ELF-1 (cell line): Measurements from ENCODE around the gene CA12.
"Not testable (repeated sequence)": the region's sequence is repeated elsewhere in the genome, so short reads cannot be mapped to it uniquely, and the experiment has no call there.

Experiments
- DNase-seq: peaks from one replicate; pipeline ENCODE4 v3.0.0-alpha.2; 2016; ENCODE audit warnings: low read depth, low spot score

CA12 gene

DNA sequence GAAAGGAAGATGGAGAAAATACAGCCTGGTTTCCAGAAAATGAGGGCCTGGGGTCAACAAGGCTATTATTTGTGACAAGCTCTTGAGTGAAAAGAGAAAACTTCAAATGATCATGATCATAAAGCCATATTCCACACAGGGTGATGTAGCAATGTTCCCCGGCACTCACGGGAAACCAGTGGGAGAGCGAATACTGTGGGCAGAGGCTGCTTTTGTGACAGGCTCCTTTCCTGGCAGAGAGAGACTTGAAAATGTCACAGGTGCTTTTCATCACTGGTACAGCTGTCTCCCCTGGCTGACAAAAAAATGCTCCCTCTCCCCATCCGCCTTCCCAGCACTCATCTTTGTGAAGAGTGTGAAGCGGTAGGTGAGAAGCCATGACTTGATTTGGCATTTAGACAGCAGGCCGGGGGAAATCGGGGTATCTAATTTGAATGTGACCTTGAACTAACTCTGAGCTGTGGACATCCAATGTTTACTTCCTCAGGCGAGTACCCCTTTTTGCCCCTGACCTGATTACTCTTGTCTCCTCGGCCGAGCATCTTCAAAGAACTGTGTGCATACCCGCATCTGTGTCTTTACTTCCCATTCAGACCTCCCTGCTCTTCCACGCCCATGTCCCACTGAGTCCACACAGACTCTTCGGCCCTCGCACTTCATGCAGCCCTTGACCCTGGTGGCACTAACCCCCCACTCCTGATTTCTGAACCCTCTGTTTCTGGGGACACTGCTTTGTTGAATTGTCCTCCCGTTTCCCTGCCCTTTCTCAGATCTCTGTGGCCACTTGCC, 23.2 kb downstream of the CA12 start:
- no peak for DNase-seq

DNA sequence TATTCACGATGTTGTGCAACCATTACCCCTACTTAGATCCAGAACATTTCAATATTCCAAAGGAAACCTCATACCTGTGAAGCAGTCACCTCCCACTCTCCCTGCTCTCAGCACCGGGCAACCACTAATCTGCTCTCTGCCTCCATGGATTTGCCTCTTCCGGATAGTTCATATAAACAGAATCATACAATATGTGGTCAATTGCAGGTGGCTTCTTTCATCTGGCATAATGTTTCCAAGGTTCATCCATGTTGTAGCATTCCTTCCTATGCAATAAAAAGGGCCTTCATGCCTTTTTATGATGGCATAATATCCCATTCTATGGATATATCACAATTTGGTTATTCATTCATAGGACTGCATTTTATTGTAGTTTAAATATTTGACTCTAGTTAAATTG, 23.9 kb downstream of the CA12 start:
- DNase-seq, result no peak

DNA sequence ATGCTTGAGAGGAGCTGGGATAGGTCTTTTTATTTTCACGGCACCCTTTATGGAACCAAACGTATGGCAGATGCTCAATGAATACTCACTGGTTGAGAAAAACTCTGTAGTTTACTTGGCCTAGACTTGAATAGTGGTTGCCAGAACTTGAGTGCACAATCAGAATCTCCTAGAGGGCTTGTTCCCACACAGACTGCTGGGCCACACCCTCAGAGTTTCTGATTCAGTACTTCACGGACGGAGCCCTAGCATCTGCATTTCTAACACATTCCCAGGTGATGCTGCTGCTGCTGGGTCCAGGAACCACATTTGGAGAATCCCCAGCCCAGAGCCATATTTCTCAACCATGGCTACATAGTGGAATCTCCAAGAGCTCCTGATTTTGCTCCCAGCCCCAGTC, 24.6 kb downstream of the CA12 start:
- no peak for DNase-seq

DNA sequence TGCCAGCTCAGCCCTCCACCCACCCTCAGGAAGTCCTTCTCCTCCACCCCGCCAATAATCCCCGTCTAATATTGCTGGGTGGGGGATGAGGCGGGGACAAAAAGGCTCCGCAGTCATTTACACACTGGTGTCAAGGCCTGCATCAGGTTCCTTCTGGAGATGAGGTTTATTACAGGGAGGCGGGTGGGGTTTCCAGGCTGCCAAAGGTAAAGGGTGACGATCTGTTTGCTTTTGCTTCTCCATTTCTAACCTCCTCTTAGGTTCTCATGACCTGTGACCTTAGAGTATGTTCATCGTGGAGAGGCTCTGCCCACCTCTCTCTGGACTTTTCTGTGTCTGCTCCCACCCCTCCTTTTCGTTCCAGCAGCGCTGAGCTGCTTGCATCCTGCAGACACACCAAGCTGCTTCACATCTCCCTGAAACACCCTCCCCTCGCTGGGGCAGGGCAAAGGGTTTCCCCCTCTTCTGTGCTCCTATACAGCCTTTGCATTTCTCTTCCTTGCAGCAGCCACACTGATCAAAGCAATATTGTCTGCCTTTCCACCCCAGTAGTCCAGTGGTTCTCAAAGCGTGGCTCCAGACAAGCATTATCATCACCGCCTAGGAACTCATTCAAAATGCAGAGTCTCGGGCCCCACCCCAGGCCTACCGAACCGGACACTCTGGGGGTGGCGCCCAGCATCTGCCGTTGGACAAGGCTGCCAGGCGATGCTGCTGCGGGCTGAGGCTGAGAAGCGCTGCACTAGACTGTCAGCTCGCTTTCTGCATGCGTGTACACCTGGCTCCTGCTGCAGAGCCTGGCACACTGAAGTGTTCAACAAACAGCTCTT, 26.6 kb downstream of the CA12 start:
- no peak for DNase-seq

DNA sequence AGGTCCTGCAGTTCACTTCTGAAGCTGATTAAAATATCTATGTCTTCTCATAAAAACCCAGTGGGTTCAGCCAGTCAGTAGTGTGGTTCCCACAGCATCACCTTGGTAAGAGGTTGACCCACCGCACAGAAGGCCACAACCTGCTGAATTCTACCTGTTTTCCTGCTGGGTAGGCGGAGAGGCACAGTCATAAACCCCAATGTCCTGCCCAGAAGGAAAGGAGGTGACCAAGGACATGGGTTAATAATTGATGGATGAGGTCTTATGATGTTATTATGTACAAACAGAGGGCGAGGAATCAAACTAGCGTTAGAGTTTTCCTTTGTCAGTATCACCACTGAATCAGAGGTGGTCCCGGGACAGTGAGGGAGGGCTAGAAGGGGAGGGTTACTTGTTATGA, 27.8 kb downstream of the CA12 start:
- no peak for DNase-seq

DNA sequence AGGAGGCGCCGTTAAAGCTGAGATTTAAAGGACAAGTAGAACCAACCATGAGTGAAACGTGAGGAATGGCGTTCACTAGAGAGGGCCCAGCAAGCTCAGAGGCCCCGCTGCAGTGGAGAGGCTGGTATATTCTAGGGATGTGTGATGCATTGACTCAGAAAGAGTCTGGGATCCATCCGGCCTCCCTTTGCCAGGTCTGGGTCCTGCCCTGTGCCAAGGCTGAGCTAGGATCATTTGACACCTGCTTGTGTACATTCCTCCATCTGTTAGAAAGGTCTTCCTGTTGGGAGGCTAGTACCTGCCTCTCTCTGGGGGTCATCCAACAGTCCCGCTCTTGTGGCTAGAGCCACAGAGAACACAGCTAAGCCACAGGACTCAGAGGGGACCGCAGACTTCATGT, 28.4 kb downstream of the CA12 start:
- DNase-seq, result no peak

DNA sequence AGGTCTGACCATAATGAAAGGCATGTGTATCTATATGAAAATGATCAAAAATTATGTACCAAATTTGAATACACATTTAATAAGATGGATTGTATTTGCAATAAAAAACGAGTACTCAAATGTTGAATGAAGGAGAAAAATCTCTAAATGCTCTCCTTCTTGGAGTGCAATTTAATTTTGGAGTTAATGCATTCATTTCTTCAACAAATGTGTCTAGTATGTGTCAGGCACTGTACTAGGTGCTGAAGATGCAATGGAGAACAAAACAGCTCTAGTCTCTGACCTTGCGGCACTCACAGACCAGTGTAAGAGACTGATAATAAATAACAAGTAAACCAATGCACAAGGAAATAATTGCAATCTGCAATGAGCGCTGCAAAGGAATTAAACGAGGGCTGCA, 28.8 kb downstream of the CA12 start:
- no peak for DNase-seq

DNA sequence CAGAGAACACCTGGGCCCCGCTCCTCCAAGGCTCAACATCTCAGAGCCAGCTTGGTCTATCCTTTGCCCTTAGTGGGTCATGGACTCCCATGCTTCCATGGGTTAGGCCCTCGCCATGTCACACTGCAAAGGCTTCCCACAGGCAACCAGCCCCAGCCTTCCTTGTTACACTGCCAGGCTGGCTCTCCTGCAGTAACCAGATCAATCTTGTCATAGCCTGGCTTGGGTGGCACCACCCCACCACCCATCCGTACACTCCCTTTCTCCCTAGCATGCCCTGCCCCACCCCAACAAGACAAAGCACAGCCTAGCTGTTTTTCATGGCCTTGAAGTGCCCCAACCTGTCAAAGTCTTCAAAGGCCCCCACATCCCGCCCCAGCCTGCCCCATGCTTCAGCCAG, 30.5 kb downstream of the CA12 start:
- no peak for DNase-seq

DNA sequence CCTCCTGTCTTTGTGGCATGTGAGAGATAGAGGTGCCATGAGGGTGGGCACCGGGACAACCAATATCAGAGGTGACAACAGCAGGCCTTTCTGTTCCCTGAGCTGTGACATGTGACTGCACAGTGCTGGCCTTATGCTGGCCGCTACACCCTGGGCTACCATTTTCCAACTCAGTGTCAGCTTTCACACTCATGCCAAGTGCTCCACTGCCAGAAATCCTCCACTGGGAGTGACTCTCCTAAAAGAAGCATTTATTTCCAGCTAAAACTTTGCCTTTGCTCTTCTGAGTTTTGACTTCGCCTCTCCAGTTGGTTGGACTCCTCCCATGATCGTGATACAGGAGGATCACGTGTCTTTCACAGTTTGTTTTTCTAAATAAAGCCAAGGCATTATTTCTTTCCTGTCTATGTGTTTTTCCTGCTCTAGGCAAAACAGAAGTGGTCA, 31.4 kb downstream of the CA12 start:
- no peak for DNase-seq

DNA sequence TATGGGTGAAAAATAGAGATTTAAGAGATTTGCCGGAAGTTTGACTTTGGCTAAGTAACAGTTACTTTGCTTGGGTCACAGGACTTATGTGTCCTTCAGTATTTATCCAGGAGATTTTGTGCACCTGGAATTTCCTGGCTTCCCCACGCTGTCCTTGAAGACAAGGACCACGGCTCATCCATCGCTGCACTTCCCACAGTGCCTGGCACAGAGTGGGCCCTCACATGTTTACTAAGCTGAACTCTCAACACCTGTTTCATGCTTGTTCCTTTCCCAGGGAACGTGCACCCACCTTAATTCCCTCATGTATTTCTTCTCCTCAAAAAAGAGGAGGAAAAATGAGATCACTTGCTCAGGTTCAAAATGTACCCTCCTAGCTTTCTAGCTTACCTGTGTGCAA, 32.0 kb downstream of the CA12 start:
- no peak for DNase-seq

DNA sequence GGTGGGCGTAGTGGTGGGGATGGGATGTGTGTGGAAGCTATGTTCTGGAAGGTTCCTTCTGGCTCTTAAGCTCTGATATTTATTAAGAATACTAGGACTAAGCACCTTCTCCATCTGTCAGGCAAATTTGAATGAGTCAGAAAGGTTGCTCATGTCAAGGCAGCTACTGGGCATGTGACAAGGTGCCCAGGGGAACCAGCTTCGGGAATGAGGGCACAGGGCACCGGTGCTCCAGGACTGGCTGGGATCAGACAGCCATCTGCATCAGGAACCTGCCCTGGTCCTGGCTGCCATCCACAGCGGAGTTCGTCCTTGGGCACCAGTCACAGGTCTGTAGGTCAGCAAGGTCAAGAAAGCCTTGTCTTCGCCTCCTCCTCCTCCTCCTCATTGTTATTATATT, 32.5 kb downstream of the CA12 start:
- no peak for DNase-seq

DNA sequence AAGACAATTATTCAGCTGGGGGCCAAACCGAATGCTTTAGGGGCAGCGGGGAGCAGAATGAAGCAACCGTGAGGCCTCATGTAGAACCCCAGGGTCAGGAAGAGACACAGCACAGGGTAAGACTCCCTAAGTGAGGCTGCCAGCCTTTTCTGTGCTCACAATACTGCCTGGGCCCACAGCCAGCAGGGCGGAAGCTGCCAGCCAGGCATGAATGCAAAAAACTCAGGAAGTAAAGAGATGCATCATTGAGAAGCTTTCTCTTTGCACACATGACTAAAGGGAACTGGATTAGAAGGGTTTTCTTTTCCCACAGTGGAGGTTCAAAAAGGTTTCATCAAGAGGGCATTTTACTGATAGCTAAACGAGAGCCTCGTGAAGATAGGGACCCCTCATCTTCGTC, 33.3 kb downstream of the CA12 start:
- DNase-seq, result no peak

DNA sequence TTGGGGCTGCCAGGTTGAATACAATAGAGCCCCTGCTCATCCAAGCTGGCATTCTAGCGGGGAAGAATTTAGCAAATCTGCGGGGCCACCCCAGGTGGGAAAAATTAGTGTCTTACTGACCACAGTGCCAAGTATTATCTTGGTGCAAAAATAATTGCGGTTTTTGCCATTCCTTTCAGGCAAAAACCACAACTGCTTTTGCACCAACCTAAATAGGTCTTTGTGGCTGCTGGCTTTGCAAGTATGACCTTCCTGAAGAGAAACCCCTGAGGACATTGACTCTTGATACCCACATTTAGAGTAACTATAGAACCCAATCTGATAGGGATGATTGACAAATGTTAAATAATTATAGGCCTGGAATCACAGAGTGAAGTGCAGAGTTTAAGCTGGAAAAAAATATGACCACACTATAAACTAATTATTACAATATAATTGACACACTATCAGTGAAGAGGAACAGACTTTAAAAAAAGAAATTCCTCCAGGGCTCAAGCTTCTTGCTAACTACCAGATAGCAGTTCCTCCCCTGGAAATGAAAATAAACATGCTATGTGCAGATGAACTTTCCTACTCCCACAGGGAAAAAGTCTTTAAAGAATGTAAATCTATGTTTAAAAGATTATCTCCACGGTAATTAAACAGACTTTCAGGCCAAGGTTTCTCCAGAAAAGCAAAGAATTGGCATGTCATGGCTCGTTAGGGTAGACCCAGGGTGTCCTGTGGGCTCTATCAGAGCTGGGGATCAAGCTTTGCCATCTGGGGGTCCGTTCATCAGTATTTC, 34.4 kb downstream of the CA12 start:
- no peak for DNase-seq

DNA sequence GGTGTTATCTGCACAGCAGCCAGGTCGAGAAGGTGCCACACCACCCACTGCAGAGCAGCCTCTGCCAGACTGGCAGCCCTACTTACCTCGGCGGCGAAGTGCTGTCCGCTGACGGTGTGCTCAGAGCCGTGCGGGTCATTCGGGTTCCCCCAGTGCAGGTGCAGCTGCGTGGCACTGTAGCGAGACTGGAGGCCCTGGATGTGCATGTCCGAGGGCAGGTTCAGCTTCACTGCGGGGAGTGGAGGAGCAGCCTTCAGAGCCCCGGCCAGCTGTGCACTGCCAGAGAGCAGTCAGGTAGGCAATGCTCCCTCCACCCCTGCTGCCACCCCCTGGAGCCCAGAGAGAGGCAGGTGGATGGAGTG, 36.3 kb downstream of the CA12 start:
- DNase-seq, result no peak

DNA sequence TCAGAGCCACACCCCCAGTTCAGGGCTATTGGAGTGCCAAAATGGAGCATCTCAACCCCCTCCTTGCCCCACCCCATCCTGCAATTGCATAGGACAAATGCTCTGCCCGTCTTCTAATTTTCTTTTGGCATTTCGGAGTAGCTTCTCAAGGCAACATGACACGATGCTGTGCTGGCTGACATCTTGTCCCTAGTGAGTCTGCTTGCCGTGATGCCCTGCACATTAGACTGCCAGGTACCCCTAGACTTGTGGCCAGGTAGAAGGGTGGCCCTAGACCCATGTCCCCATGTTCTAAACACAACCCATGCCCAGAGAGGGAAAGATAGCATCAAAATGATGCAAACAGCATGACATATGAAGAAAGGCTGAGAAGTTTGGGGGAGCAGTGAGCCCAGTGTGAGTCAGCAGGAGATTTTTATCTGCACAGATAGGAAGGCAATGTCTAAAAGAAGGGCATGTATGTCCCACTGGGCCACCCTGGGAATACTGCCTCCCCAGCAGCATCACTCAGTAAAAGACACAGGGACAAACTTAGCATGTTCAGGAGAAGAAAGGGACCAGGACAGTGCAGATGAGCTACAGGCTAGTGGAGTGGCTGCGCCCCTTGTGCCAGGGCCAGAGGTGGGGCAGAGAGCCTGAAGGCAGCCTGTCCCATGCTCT, 36.8 kb downstream of the CA12 start:
- no peak for DNase-seq

DNA sequence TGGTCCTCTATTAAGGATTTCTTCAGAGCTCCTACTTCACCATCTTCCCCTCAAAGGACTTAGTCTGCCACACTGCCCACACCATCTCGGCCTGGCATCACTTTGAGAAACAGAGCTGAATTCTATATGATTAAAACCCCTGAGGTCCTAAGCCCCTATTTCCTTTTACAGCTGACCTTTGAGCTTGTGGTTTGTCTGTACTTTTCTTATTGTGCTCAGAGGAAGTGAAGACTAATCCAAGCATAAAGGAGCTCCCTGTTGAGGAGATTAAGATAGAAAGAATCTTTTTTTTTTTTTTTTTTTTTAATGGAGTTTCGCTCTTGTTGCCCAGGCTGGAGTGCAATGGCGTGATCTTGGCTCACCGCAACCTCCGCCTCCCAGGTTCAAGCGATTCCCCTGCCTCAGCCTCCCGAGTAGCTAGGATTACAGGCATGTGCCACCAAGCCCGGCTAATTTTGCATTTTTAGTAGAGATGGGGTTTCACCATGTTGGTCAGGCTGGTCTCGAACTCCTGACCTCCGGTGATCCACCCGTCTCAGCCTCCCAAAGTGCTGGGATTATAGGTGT, 38.6 kb downstream of the CA12 start:
- DNase-seq, result not testable (repeated sequence)

DNA sequence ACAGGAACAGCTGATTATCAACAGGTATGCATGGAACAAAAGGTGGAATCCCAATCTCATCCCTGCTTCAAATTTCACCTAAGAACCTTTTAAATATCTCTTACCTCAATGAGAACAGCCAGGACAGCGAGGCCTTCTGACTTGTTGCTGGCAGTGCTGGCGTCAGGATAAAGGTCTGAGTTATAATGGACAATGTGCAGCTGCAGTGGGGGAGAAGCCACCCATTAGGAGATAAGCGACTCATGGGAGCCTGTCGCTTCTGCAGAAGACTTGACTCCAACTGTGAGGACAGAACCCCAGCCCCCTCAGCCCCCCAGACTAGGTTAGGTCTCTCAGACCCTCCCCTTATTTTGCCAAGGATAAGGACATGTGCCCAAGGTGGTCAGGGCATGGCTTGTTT, 39.7 kb downstream of the CA12 start:
- no peak for DNase-seq

DNA sequence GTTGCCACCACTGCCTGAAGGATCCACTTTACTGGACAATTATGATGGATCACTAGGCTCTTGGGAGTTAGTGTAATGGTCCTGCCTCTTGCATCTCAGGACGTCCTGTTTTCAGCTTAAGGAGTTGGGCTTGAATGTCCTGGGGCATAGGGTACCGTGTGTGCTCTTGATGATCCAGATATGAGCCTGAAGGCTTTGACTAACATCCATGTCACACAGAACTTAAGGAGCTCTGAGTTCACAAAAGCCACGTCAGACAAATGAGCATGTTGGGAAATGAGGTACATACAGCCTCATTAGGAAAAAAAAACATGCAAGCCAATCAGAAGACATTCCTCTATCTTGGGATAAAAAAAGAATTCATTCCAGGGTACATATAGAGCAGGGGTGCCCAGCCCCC, 40.8 kb downstream of the CA12 start:
- no peak for DNase-seq

DNA sequence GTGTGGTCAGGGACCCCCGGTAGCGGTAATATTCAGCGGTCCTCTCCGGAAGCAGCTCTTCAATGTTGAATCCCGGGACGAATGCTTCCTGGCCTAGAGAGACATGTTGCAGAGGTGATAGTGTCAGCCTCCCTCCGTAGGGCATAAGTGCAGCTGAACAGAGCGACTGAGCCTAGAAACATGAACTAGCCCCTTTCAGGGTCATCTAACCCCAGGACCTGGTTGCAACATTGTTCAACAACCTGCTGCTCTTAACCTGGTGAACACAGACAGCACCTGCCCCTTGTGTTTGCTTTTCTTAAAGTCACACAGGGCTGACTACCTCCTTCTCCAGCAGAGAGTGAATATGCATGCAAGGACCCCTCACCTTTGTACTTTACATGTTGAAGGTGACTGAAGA, 41.3 kb downstream of the CA12 start:
- DNase-seq, result no peak

DNA sequence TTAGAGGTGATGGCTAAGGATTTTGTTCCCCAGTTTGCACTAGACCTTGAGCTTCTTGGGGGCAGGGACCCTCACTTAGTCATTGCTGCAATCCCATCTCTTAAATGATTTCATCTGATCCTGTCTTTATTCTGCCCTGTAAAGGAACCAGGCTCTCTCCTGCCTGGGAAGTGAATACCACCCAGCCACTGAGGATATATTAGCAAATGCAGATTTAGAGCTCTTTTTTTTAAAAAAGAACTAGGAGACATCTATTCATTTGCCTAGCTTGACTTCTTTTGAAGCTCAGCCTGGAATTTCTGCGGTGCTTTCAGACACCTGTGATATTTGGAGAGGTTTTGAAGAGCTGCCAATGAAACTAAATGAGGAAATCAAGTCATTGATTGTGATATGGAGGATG, 41.8 kb downstream of the CA12 start:
- no peak for DNase-seq

DNA sequence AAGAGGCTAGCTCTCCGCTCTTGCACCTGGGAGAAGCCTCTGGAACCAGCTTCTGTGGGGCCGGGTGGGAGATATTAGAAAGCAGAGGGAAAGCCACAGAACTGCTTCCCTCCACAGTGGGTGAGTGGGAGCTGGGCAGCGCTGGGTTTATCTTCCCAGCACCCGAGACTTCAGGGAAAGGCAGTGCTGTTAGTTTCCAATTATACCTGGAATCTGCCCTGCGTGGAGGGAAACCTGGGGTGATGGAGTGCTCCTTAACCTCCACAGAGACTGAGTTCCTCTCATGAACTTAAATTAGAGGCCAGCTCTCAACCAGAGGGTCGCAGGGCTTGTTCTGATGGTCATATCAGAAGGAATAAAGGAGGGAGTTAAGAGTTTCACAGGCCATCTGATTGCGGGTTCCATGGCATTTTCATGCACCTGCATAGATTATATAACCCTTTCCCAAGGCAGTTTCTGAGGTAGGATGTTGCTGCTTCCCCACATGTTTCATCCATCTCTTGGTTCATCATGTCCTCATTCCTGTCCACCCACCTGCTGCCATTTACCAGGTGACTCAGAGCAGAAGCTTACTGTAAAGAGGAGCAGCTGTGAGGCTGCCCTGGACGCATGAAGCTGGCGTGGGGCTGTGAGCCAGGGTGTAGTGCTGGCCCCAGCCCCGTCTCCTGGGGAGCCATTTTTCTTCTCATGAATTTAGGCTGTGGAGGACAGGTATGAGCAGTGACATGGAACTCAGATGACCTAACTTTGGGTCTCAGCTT, 42.5 kb downstream of the CA12 start:
- no peak for DNase-seq
